Transverse colon (tissue), 4 donors: ENCODE data around the gene GPBP1L1. TPM values are rescaled to one million over a fixed set of nuclear protein-coding genes. Genes with fewer than 3 reads are reported as not detected.
"Not testable (repeated sequence)": the region's sequence is repeated elsewhere in the genome, so short reads cannot be mapped to it uniquely, and the experiment has no call there.

Source experiments
- DNase-seq: peaks from one replicate; pipeline ENCODE4 v3.0.0-alpha.2; 2019
- H3K27ac ChIP-seq, 4 donors: fragments of 200-600 bp; sonication (generic); 2 replicates each; pipeline ENCODE4 v1.5.1; 2016 to 2018; ENCODE audit warnings: inconsistent platforms in 4 of 4
- H3K27me3 ChIP-seq: fragments of 200-600 bp; sonication (generic); 2 replicates; pipeline ENCODE4 v1.5.1; 2017; ENCODE audit warnings: inconsistent platforms
- H3K36me3 ChIP-seq, 4 donors: fragments of 200-600 bp; sonication (generic); 2 replicates each; pipeline ENCODE4 v1.5.1; 2017 to 2019; ENCODE audit warnings: inconsistent platforms in 4 of 4
- H3K4me1 ChIP-seq, 4 donors: fragments of 200-600 bp; sonication (generic); 2 replicates each; pipeline ENCODE4 v1.5.1; 2017 to 2020; ENCODE audit warnings: inconsistent platforms in 4 of 4
- H3K4me3 ChIP-seq, 4 donors: fragments of 200-600 bp; sonication (generic); 1 replicate in 1 of 4; 2 replicates in 3 of 4; pipeline versions ENCODE4 v1.5.1 to v1.6.1; 2017 to 2019; ENCODE audit warnings: inconsistent platforms in 4 of 4
- H3K9me3 ChIP-seq, 2 donors: fragments of 200-600 bp; sonication (generic); 2 replicates each; pipeline ENCODE4 v1.5.1; 2017 to 2019; ENCODE audit warnings: inconsistent platforms in 2 of 2
- CTCF ChIP-seq, 5 experiments: fragments of 200-600 bp in 3 of 5; fragments of 450-650 bp in 2 of 5; sonication (generic) in 3 of 5; IDR thresholded peaks; 1 replicate in 2 of 5; 2 replicates in 3 of 5; pipeline ENCODE4 v1.5.1; 2016 to 2017; ENCODE audit warnings: antibody characterized with exemption in 5 of 5, inconsistent platforms in 3 of 5, mild to moderate bottlenecking in 2 of 5, moderate library complexity in 1 of 5
- EP300 ChIP-seq: sonication (generic); formaldehyde crosslinking; IDR thresholded peaks from one replicate; pipeline ENCODE4 v1.6.1; 2017; ENCODE audit warnings: antibody characterized with exemption, low read depth
- POLR2A ChIP-seq: fragments of 450-650 bp; IDR thresholded peaks from one replicate; pipeline ENCODE4 v1.6.1; 2016; ENCODE audit warnings: antibody characterized with exemption, mild to moderate bottlenecking, moderate library complexity
- POLR2AphosphoS5 ChIP-seq, 3 donors: sonication (generic); formaldehyde crosslinking; IDR thresholded peaks; one replicate each; pipeline ENCODE4 v1.6.1; 2016; ENCODE audit warnings: antibody characterized with exemption in 3 of 3
- WGBS, 2 donors: methylation state at CpG; one replicate each; pipeline ENCODE4 v1.1.5; 2018; ENCODE audit warnings: low coverage in 1 of 2; 5-methylcytosine and 5-hydroxymethylcytosine counted together
- in situ Hi-C, 4 donors: fragments of 200-750 bp; cut with MboI; loops; one replicate each; pipeline versions ENCODE4 v1.15.0 to v1.15.1; 2017; ENCODE audit warnings: low sequenced_read_pairs in 3 of 4, low pct_ligation_motif_present in 1 of 4, low pct_unique_long_range_greater_than_20kb in 1 of 4
- intact Hi-C: fragments of 100-400 bp; cut with DNase I; formaldehyde crosslinking; loops from one replicate; pipeline ENCODE4 v1.15.1; 2023; ENCODE audit warnings: low total_unique reads
- total RNA-seq, 4 donors: library from RNA; depleted of rRNA; stranded (reverse); fragments of >200 nt; gene quantifications; one replicate each; pipeline ENCODE4 v1.1.0, GENCODE V29; 2016

The GPBP1L1 gene
- total RNA-seq, 4 donors from 2014 or later: 162 to 284 (median 222) TPM

- peaks cover 34 to 97% (median 77%) of the 10 kb centered on the region in 4 donors for H3K4me1 ChIP-seq
- in situ Hi-C loops: no loop called here
- no peak for TF ChIP-seq EP300
- H3K36me3 ChIP-seq: no peaks in the 10 kb centered on the region
- no peak overlapping the region for H3K4me3 ChIP-seq
- H3K27me3 ChIP-seq: no peaks in the 10 kb centered on the region
- no peaks in the 10 kb centered on the region for H3K9me3 ChIP-seq
- DNase-seq: no peak
- WGBS, 2 donors: 61 to 65% methylated on average over 3 of the region's 3 CpGs
- intact Hi-C loops: no loop called here
- H3K27ac ChIP-seq: no peak overlapping the region
Measured at GRCh38 chr1:45677751-45678245, 8.5 kb downstream of the GPBP1L1 start.

GRCh38 chr1:45676553-45676952 is 9.8 kb downstream of the GPBP1L1 start:
- WGBS, 2 donors: 87 to 92% methylated on average over 2 to 7 of the region's 7 CpGs
- H3K27ac ChIP-seq, H3K36me3 ChIP-seq, intact Hi-C loops, H3K4me3 ChIP-seq, in situ Hi-C loops, DNase-seq, H3K27me3 ChIP-seq, H3K9me3 ChIP-seq: not testable (repeated sequence)
- peaks cover 26 to 97% (median 67%) of the 10 kb centered on the region in 4 donors for H3K4me1 ChIP-seq

- DNase-seq: no peak
- peaks cover 32 to 97% (median 55%) of the 10 kb centered on the region in 4 donors for H3K4me1 ChIP-seq
- no peaks in the 10 kb centered on the region for H3K27me3 ChIP-seq
- H3K9me3 ChIP-seq: no peaks in the 10 kb centered on the region
- in situ Hi-C loops: no loop called here
- intact Hi-C loops: no loop called here
- H3K4me3 ChIP-seq: no peak overlapping the region
- no peak for TF ChIP-seq POLR2A
- H3K27ac ChIP-seq: no peak overlapping the region
- H3K36me3 ChIP-seq: no peaks in the 10 kb centered on the region
- WGBS, 2 donors: 57 to 60% methylated on average over 1 to 5 of the region's 5 CpGs
Measured at GRCh38 chr1:45674478-45674877, 11.9 kb downstream of the GPBP1L1 start.

- no peak for DNase-seq
- 94 to 96% methylated on average over 4 of the region's 4 CpGs for WGBS, 2 donors
- no peak for TF ChIP-seq POLR2A
- no peak for TF ChIP-seq CTCF (IDR thresholded peaks at IDR 0.05)
- no peak for TF ChIP-seq EP300
- TF ChIP-seq POLR2AphosphoS5 (IDR thresholded peaks at IDR 0.05): no peak
- no peak overlapping the region for H3K27ac ChIP-seq
- H3K4me1 ChIP-seq: peaks cover 31 to 97% (median 54%) of the 10 kb centered on the region in 4 donors
- intact Hi-C loops: no loop called here
- H3K9me3 ChIP-seq: no peaks in the 10 kb centered on the region
- in situ Hi-C loops: no loop called here
- H3K4me3 ChIP-seq: no peak overlapping the region
- H3K27me3 ChIP-seq: no peaks in the 10 kb centered on the region
- no peaks in the 10 kb centered on the region for H3K36me3 ChIP-seq
Measured at GRCh38 chr1:45673956-45674355, 12.4 kb downstream of the GPBP1L1 start.

- TF ChIP-seq POLR2A (no peak), EP300 (no peak), CTCF (IDR thresholded peaks at IDR 0.05) (no peak), POLR2AphosphoS5 (IDR thresholded peaks at IDR 0.05) (no peak)
- Histone ChIP-seq H3K27ac (no peak overlapping the region), H3K27me3 (no peaks in the 10 kb centered on the region), H3K9me3 (no peaks in the 10 kb centered on the region), H3K36me3 (no peaks in the 10 kb centered on the region), H3K4me3 (no peak overlapping the region), H3K4me1 (peaks cover 11 to 77% (median 38%) of the 10 kb centered on the region in 4 donors)
- intact Hi-C loops (no loop called here), in situ Hi-C loops (no loop called here)
- DNase-seq: no peak
- 70 to 72% methylated on average over 6 of the region's 6 CpGs for WGBS, 2 donors
Measured at GRCh38 chr1:45669859-45670655, 16.3 kb downstream of the GPBP1L1 start.
